Measurements from ENCODE around the gene CDK3. TPM values are rescaled to one million over a fixed set of nuclear protein-coding genes. Genes with fewer than 3 reads are reported as not detected.
A peak's percentile ranks its signal among the peaks of the same experiment; 100 is the strongest.

Gene CDK3
- total and polyA plus RNA-seq, 8 donors: 1.9 to 34.7 (median 3.4) TPM

DNA sequence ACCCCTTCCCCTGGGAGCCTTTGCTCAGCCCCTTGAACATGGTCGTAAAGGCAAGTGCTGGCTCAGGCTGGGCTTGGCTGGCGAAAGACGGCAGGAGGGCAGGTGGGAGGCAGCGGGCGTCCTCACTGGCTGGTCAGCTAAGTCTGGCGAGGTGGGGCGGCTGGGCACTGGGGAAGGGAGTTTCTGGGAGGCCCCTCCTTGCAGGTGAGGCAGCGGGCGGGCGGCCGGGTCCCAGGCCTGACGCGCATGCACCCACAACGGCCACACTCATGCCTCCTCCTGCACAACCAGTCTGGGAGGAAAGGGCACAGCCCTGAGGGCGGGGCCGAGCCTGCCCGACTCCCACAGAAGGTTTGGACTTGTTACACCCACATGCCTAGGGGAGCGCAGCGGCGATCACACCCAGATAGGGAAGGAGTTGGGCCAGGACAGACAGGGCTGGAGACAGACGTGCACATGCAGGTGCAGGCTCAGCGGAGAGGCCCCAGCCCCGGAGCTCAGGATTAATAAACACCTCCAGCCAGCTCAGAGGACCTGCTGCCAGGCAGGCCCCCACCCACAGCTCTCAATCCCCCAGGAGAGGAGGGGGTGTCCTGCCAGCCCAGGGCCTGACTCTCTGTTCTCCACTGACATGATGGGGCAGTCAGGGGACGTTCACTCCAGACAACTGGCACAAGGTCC, 26.6 kb downstream of the CDK3 start, which contains the start of gene EVPL:
Gene EVPL, minus strand, starts transcription at position 148 of the 681 bp plus-strand sequence. Its CDS starts 108 bp downstream, at position 40.
- peak; percentile 70 to 91 (median 84) for ATAC-seq
- Histone ChIP-seq H3K36me3 (no peaks in the 10 kb centered on the region), H3K4me3 (peak within 1 kb of the TSS in 2 of 4 donors; percentile 11 to 46), H3K27me3 (no peaks in the 10 kb centered on the region), H3K4me1 (peaks cover 0 to 3% (median 0%) of the 10 kb centered on the region in 3 donors), H3K9me3 (no peaks in the 10 kb centered on the region), H3K27ac (peak within 1 kb of the TSS in 2 of 4 donors; percentile 44 to 50)
- DNase-seq: peak; percentile 43 to 88 (median 61)
- no peak for FAIRE-seq
- TF ChIP-seq, protein P1, sequence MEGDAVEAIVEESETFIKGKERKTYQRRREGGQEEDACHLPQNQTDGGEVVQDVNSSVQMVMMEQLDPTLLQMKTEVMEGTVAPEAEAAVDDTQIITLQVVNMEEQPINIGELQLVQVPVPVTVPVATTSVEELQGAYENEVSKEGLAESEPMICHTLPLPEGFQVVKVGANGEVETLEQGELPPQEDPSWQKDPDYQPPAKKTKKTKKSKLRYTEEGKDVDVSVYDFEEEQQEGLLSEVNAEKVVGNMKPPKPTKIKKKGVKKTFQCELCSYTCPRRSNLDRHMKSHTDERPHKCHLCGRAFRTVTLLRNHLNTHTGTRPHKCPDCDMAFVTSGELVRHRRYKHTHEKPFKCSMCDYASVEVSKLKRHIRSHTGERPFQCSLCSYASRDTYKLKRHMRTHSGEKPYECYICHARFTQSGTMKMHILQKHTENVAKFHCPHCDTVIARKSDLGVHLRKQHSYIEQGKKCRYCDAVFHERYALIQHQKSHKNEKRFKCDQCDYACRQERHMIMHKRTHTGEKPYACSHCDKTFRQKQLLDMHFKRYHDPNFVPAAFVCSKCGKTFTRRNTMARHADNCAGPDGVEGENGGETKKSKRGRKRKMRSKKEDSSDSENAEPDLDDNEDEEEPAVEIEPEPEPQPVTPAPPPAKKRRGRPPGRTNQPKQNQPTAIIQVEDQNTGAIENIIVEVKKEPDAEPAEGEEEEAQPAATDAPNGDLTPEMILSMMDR (IDR thresholded peaks at IDR 0.05): no peak
- intact Hi-C loops (cut with DNase I): no loop called here
- WGBS, 2 donors: 47 to 55% methylated on average over 20 to 24 of the region's 24 CpGs

GRCh38 chr17:76032073-76032779, 31.6 kb downstream of the CDK3 start:
- Histone ChIP-seq H3K36me3 (no peaks in the 10 kb centered on the region), H3K27me3 (no peaks in the 10 kb centered on the region), H3K9me3 (no peaks in the 10 kb centered on the region), H3K27ac (peak overlapping the region in 1 of 4 donors; percentile 13), H3K4me1 (peaks cover 0 to 8% (median 0%) of the 10 kb centered on the region in 3 donors), H3K4me3 (no peak overlapping the region)
- FAIRE-seq (no peak), DNase-seq (peak in 3 of 6 donors; percentile 36 to 78 (median 44)), ATAC-seq (peak; percentile 59 to 73 (median 70))
- TF ChIP-seq, protein P1 (IDR thresholded peaks at IDR 0.05): peak in 1 of 4 donors; percentile 17
- intact Hi-C loops (cut with DNase I): no loop called here
- WGBS, 2 donors: 45 to 59% methylated on average over 20 of the region's 20 CpGs

- peak; percentile 45 to 83 (median 67) for ATAC-seq
- TF ChIP-seq, protein P1 (IDR thresholded peaks at IDR 0.05): no peak
Observed at GRCh38 chr17:76032780-76033108, 32.1 kb downstream of the CDK3 start.

GRCh38 chr17:76033139-76033538, 32.5 kb downstream of the CDK3 start:
- intact Hi-C loops (cut with DNase I): no loop called here
- FAIRE-seq (no peak), ATAC-seq (no peak), DNase-seq (no peak)
- peaks cover 0 to 5% (median 0%) of the 10 kb centered on the region in 3 donors for H3K36me3 ChIP-seq
- H3K27ac ChIP-seq: no peak overlapping the region
- 95 to 96% methylated on average over 6 of the region's 6 CpGs for WGBS, 2 donors
- TF ChIP-seq, protein P1 (IDR thresholded peaks at IDR 0.05): no peak
- H3K4me1 ChIP-seq: peaks cover 0 to 8% (median 0%) of the 10 kb centered on the region in 3 donors
- no peak overlapping the region for H3K4me3 ChIP-seq
- no peaks in the 10 kb centered on the region for H3K9me3 ChIP-seq
- H3K27me3 ChIP-seq: no peaks in the 10 kb centered on the region

More at GRCh38 chr17:76032780-76033108, 32.1 kb downstream of the CDK3 start:
- Histone ChIP-seq H3K9me3 (no peaks in the 10 kb centered on the region), H3K27ac (peak overlapping the region in 1 of 4 donors; percentile 13), H3K4me3 (no peak overlapping the region), H3K36me3 (peaks cover 0 to 1% (median 0%) of the 10 kb centered on the region in 3 donors), H3K27me3 (no peaks in the 10 kb centered on the region), H3K4me1 (peaks cover 0 to 8% (median 0%) of the 10 kb centered on the region in 3 donors)
- intact Hi-C loops (cut with DNase I): no loop called here
- FAIRE-seq (no peak), DNase-seq (no peak)
- 33 to 34% methylated on average over 5 of the region's 5 CpGs for WGBS, 2 donors
